GM18505 (cell line): ENCODE results near the gene SH3RF1.

Experiments
- ATAC-seq: cut with Tn5 transposase; IDR thresholded peaks from one replicate; pipeline ENCODE4 v1.9.1; 2021; ENCODE audit not compliant: unreplicated experiment
- POLR2A ChIP-seq: IDR thresholded peaks from 4 replicates; pipeline ENCODE4 v1.6.1; 2011; ENCODE audit warnings: borderline replicate concordance; ENCODE audit not compliant: insufficient read depth, insufficient read length; ENCODE audit errors: extremely low read depth

The SH3RF1 gene

GRCh38 chr4:169239221-169239905 lies 31.4 kb downstream of the SH3RF1 start:
- TF ChIP-seq POLR2A = no peak
- ATAC-seq = no peak

- no peak for TF ChIP-seq POLR2A
- no peak for ATAC-seq
Observed at GRCh38 chr4:169238445-169238844, 32.3 kb downstream of the SH3RF1 start.

- no peak for ATAC-seq
- no peak for TF ChIP-seq POLR2A
Observed at GRCh38 chr4:169236873-169237626, 33.7 kb downstream of the SH3RF1 start.

- no peak for TF ChIP-seq POLR2A
- ATAC-seq = no peak
Observed at GRCh38 chr4:169236078-169236477, 34.7 kb downstream of the SH3RF1 start.

- no peak for ATAC-seq
- no peak for TF ChIP-seq POLR2A
Observed at GRCh38 chr4:169234137-169234855, 36.5 kb downstream of the SH3RF1 start.

- no peak for TF ChIP-seq POLR2A
- ATAC-seq = no peak
Observed at GRCh38 chr4:169233691-169234090, 37.1 kb downstream of the SH3RF1 start.

- TF ChIP-seq POLR2A = no peak
- no peak for ATAC-seq
Observed at GRCh38 chr4:169231647-169232262, 39.0 kb downstream of the SH3RF1 start.

- ATAC-seq = no peak
- TF ChIP-seq POLR2A = no peak
Observed at GRCh38 chr4:169229571-169230028, 41.2 kb downstream of the SH3RF1 start.

- no peak for TF ChIP-seq POLR2A
- ATAC-seq = no peak
Observed at GRCh38 chr4:169228076-169228475, 42.7 kb downstream of the SH3RF1 start.

GRCh38 chr4:169226565-169226964 lies 44.2 kb downstream of the SH3RF1 start:
- TF ChIP-seq POLR2A = no peak
- no peak for ATAC-seq

- no peak for TF ChIP-seq POLR2A
Observed at GRCh38 chr4:169225812-169226211, 44.9 kb downstream of the SH3RF1 start.

GRCh38 chr4:169225058-169225751 lies 45.6 kb downstream of the SH3RF1 start:
- TF ChIP-seq POLR2A = no peak
- ATAC-seq = peak; percentile 76

More at GRCh38 chr4:169225812-169226211, 44.9 kb downstream of the SH3RF1 start:
- peak; percentile 51 for ATAC-seq
